B cell (primary cell): Measurements from ENCODE around the gene GGN. TPM values are rescaled to one million over a fixed set of nuclear protein-coding genes. Genes with fewer than 3 reads are reported as not detected.

Experiments
- ATAC-seq: fragments of 200-7000 bp; cut with Tn5 transposase; one replicate; pipeline ENCODE4 v1.10.0; 2021; ENCODE audit warnings: low read depth, mild to moderate bottlenecking, moderate number of reproducible peaks, moderate library complexity
- CTCF ChIA-PET: fragments of 350-600 bp; sonication (Branson Sonifier 250); formaldehyde crosslinking; loops from one replicate; lab custom pipeline; 2021; ENCODE audit warnings: antibody characterized with exemption, inconsistent platforms; lab: Charles Lee
- POLR2A ChIA-PET: fragments of 350-600 bp; sonication (Branson Sonifier 250); formaldehyde crosslinking; loops from one replicate; lab custom pipeline; 2021; ENCODE audit warnings: antibody characterized with exemption; lab: Charles Lee
- DNase-seq: peaks from one replicate; pipeline ENCODE4 v3.0.0; 2013
- H2AFZ ChIP-seq: 2 replicates; pipeline ENCODE4 v1.6.1; 2012; ENCODE audit warnings: mild to moderate bottlenecking, low read depth, low read length; ENCODE audit not compliant: insufficient read depth, poor library complexity, severe bottlenecking
- H3K27ac ChIP-seq, 2 donors: 1 replicate in 1 of 2; 2 replicates in 1 of 2; pipeline ENCODE4 v1.5.1; 2012 to 2013; ENCODE audit warnings: low read length in 2 of 2, mild to moderate bottlenecking in 2 of 2, moderate library complexity in 1 of 2
- H3K27me3 ChIP-seq, 4 experiments: fragments of 200-600 bp in 1 of 4; sonication (generic) in 1 of 4; replicated peaks in 1 of 4; 1 replicate in 2 of 4; 2 replicates in 2 of 4; pipeline versions ENCODE4 v1.6.1 to v1.7.0; 2013 to 2016; ENCODE audit warnings: low read length in 3 of 4, mild to moderate bottlenecking in 2 of 4, mixed read lengths in 1 of 4, moderate library complexity in 1 of 4; ENCODE audit not compliant: insufficient read depth in 4 of 4, control insufficient read depth in 3 of 4; ENCODE audit errors: control extremely low read depth in 1 of 4
- H3K36me3 ChIP-seq, 2 experiments: replicated peaks in 1 of 2; 1 replicate in 1 of 2; 2 replicates in 1 of 2; pipeline versions ENCODE4 v1.6.1 to v1.7.1; 2013; ENCODE audit warnings: low read length in 1 of 2; ENCODE audit not compliant: insufficient read depth in 2 of 2, control insufficient read depth in 1 of 2; ENCODE audit errors: control extremely low read depth in 1 of 2, extremely low read depth in 1 of 2
- H3K4me1 ChIP-seq, 2 donors: fragments of 200-600 bp in 1 of 2; sonication (generic) in 1 of 2; 1 replicate in 1 of 2; 2 replicates in 1 of 2; pipeline versions ENCODE4 v1.5.1 to v1.6.1; 2013 to 2017; ENCODE audit warnings: low read length in 2 of 2; ENCODE audit not compliant: control insufficient read depth in 2 of 2, insufficient read depth in 2 of 2
- H3K4me2 ChIP-seq: replicated peaks from 2 replicates; pipeline ENCODE3; 2012; ENCODE audit warnings: mild to moderate bottlenecking, low read depth, low read length; ENCODE audit not compliant: poor library complexity, severe bottlenecking
- H3K4me3 ChIP-seq, 5 experiments: fragments of 200-600 bp in 1 of 5; sonication (generic) in 1 of 5; 1 replicate in 3 of 5; 2 replicates in 2 of 5; pipeline versions ENCODE4 v1.5.1 to v1.7.0; 2011 to 2016; ENCODE audit warnings: low read length in 4 of 5, mild to moderate bottlenecking in 4 of 5, low read depth in 2 of 5, control low read depth in 1 of 5, moderate library complexity in 1 of 5; ENCODE audit not compliant: insufficient read depth in 1 of 5; ENCODE audit errors: control extremely low read depth in 1 of 5, extremely low read depth in 1 of 5
- H3K79me2 ChIP-seq: fragments of 200-600 bp; sonication (generic); one replicate; pipeline ENCODE4 v1.6.0; 2016; ENCODE audit warnings: low read length; ENCODE audit not compliant: control insufficient read depth, insufficient read depth
- H3K9ac ChIP-seq: fragments of 200-600 bp; sonication (generic); 2 replicates; pipeline ENCODE4 v1.6.1; 2017; ENCODE audit warnings: mild to moderate bottlenecking, low read length, moderate library complexity
- H3K9me3 ChIP-seq, 3 donors: one replicate each; pipeline versions ENCODE4 v1.6.1 to v1.7.1; 2013; ENCODE audit warnings: low read length in 2 of 3; ENCODE audit not compliant: control insufficient read depth in 2 of 3, insufficient read depth in 1 of 3; ENCODE audit errors: control extremely low read depth in 1 of 3
- H4K20me1 ChIP-seq: 2 replicates; pipeline ENCODE4 v1.6.0; 2012; ENCODE audit warnings: mild to moderate bottlenecking, low read length; ENCODE audit not compliant: insufficient read depth, control insufficient read depth, poor library complexity, severe bottlenecking
- H3K27ac Mint-ChIP-seq: one replicate; pipeline ENCODE4 v1.8.0; 2021; ENCODE audit warnings: mixed read lengths
- H3K27me3 Mint-ChIP-seq: one replicate; pipeline ENCODE4 v1.8.0; 2021; ENCODE audit warnings: mixed read lengths
- H3K4me1 Mint-ChIP-seq: one replicate; pipeline ENCODE4 v1.8.0; 2021; ENCODE audit warnings: mixed read lengths
- H3K4me3 Mint-ChIP-seq: one replicate; pipeline ENCODE4 v1.8.0; 2021; ENCODE audit warnings: mixed read lengths
- H3K9me3 Mint-ChIP-seq: one replicate; pipeline ENCODE4 v1.8.0; 2022; ENCODE audit warnings: mixed read lengths; ENCODE audit not compliant: insufficient read depth
- CTCF ChIP-seq: fragments of 200-600 bp; IDR thresholded peaks from one replicate; pipeline ENCODE4 v1.8.0; 2022; ENCODE audit warnings: antibody characterized with exemption, mild to moderate bottlenecking
- EZH2 ChIP-seq: IDR thresholded peaks from 2 replicates; pipeline ENCODE4 v1.6.1; 2012; ENCODE audit warnings: borderline replicate concordance, low read depth, mild to moderate bottlenecking, moderate library complexity, low read length; ENCODE audit not compliant: insufficient read depth, poor library complexity, severe bottlenecking
- WGBS: methylation state at CpG from one replicate; pipeline ENCODE4 v1.1.5; 2013; ENCODE audit warnings: missing lambda C conversion rate; ENCODE audit not compliant: insufficient coverage; 5-methylcytosine and 5-hydroxymethylcytosine counted together
- intact Hi-C: fragments of 100-400 bp; cut with micrococcal nuclease; formaldehyde crosslinking; loops from one replicate; pipeline ENCODE4 v1.10.0; 2022
- polyA plus RNA-seq: library from polyadenylated mRNA; depleted of rRNA; stranded (reverse); fragments of >200 nt; gene quantifications from 2 replicates; pipeline ENCODE4 v1.2.3, GENCODE V29; 2012
- total RNA-seq, 2 donors: library from RNA; stranded (reverse); fragments of 120-200 nt in 1 of 2; gene quantifications; 1 replicate in 1 of 2; 2 replicates in 1 of 2; pipeline versions ENCODE4 v1.2.3 to v1.2.4, GENCODE V29; 2013 to 2022

GGN gene
- total and polyA plus RNA-seq, 2 donors (not counting 1 experiment from before 2014, with no cell fraction given) = 0.34 TPM; not detected in 1

GRCh38 chr19:38377052-38377451, 10.8 kb downstream of the GGN start:
- 100% methylated on average over 3 of the region's 4 CpGs for WGBS
- TF ChIP-seq EZH2 = no peak
- no peak for TF ChIP-seq CTCF
- Mint-ChIP-seq H3K4me3 (peak overlapping the region; percentile 82), H3K4me1 (peaks cover 26% of the 10 kb centered on the region), H3K9me3 (no peaks in the 10 kb centered on the region), H3K27ac (peak overlapping the region; percentile 20), H3K27me3 (no peaks in the 10 kb centered on the region)
- Histone ChIP-seq H3K79me2 (peaks cover 45% of the 10 kb centered on the region), H4K20me1 (peaks cover 67% of the 10 kb centered on the region), H3K4me3 (no peak overlapping the region), H3K27ac (no peak overlapping the region), H2AFZ (no peak overlapping the region), H3K9ac (no peak overlapping the region), H3K27me3 (peaks cover 0 to 9% (median 0%) of the 10 kb centered on the region in 4 experiments), H3K36me3 (peaks cover 0 to 40% of the 10 kb centered on the region in 2 experiments), H3K9me3 (no peaks in the 10 kb centered on the region), H3K4me2 (no peak overlapping the region), H3K4me1 (peaks cover 17 to 26% of the 10 kb centered on the region in 2 donors)
- ATAC-seq (no peak), DNase-seq (no peak)
- intact Hi-C loops = no loop called here
- POLR2A ChIA-PET = interaction anchor here (0.7 to 1.4 kb wide), 2 partner anchors 11 to 148 kb away, joined by 5 to 6 read pairs; partner anchors contain the start of gene GGN
- CTCF ChIA-PET = interaction anchor here (0.7 to 1.4 kb wide), 2 partner anchors 242 to 479 kb away, joined by 3 to 4 read pairs; partner anchors contain the start of gene EIF3K

DNA sequence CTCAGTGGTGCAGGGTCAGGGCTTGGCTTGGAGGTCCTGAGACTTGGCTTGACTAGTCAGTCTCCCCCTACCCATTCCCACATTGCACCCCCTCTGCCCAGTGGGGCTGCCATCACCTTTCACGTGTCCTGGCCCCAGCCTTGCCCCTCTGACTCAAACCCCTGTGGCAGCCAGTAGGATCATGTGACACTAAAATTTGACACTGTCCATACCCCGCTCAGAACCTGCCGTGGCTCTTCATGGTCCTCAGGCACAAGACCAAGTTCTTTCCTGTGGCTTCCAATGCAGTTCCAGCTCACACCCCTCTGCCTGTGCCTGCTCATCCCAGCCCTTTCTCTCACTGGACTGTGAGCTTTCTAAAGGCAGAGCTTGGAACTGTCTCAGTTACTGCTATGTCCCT, 11.3 kb downstream of the GGN start:
- Histone ChIP-seq H3K36me3 (peaks cover 0 to 35% of the 10 kb centered on the region in 2 experiments), H3K4me2 (peak overlapping the region; percentile 85), H3K4me1 (peaks cover 17 to 26% of the 10 kb centered on the region in 2 donors), H3K79me2 (peaks cover 45% of the 10 kb centered on the region), H3K9me3 (no peaks in the 10 kb centered on the region), H2AFZ (no peak overlapping the region), H3K27ac (no peak overlapping the region), H3K27me3 (peaks cover 0 to 9% (median 0%) of the 10 kb centered on the region in 4 experiments), H3K4me3 (no peak overlapping the region), H4K20me1 (peaks cover 66% of the 10 kb centered on the region), H3K9ac (no peak overlapping the region)
- H3K4me3 Mint-ChIP-seq = peak overlapping the region; percentile 82
- CTCF ChIA-PET = interaction anchor here (0.7 to 1.5 kb wide), 4 partner anchors 26 to 554 kb away, joined by 3 to 5 read pairs (median 4); partner anchors contain the start of genes EIF3K, FAM98C, MRPS12 and SARS2
- intact Hi-C loops = no loop called here
- peak overlapping the region; percentile 20 for H3K27ac Mint-ChIP-seq
- DNase-seq (no peak), ATAC-seq (no peak)
- 96% methylated on average over 3 of the region's 3 CpGs for WGBS
- no peaks in the 10 kb centered on the region for H3K9me3 Mint-ChIP-seq
- no peaks in the 10 kb centered on the region for H3K27me3 Mint-ChIP-seq
- TF ChIP-seq CTCF (no peak), EZH2 (no peak)
- peaks cover 26% of the 10 kb centered on the region for H3K4me1 Mint-ChIP-seq
- POLR2A ChIA-PET = interaction anchor here (0.5 to 1.4 kb wide), 3 partner anchors 9 to 162 kb away, joined by 4 to 11 read pairs (median 5); partner anchors contain the start of gene GGN
